B cell (primary cell): ENCODE measurements around the gene WFDC8. TPM values are rescaled to one million over a fixed set of nuclear protein-coding genes. Genes with fewer than 3 reads are reported as not detected.

Source experiments
- ATAC-seq: fragments of 200-7000 bp; cut with Tn5 transposase; one replicate; pipeline ENCODE4 v1.10.0; 2021; ENCODE audit warnings: low read depth, mild to moderate bottlenecking, moderate number of reproducible peaks, moderate library complexity
- CTCF ChIA-PET: fragments of 350-600 bp; sonication (Branson Sonifier 250); formaldehyde crosslinking; loops from one replicate; lab custom pipeline; 2021; ENCODE audit warnings: antibody characterized with exemption, inconsistent platforms; lab: Charles Lee
- POLR2A ChIA-PET: fragments of 350-600 bp; sonication (Branson Sonifier 250); formaldehyde crosslinking; loops from one replicate; lab custom pipeline; 2021; ENCODE audit warnings: antibody characterized with exemption; lab: Charles Lee
- DNase-seq: peaks from one replicate; pipeline ENCODE4 v3.0.0; 2013
- H2AFZ ChIP-seq: 2 replicates; pipeline ENCODE4 v1.6.1; 2012; ENCODE audit warnings: mild to moderate bottlenecking, low read depth, low read length; ENCODE audit not compliant: insufficient read depth, poor library complexity, severe bottlenecking
- H3K27ac ChIP-seq, 2 donors: 1 replicate in 1 of 2; 2 replicates in 1 of 2; pipeline ENCODE4 v1.5.1; 2012 to 2013; ENCODE audit warnings: low read length in 2 of 2, mild to moderate bottlenecking in 2 of 2, moderate library complexity in 1 of 2
- H3K27me3 ChIP-seq, 4 experiments: fragments of 200-600 bp in 1 of 4; sonication (generic) in 1 of 4; replicated peaks in 1 of 4; 1 replicate in 2 of 4; 2 replicates in 2 of 4; pipeline versions ENCODE4 v1.6.1 to v1.7.0; 2013 to 2016; ENCODE audit warnings: low read length in 3 of 4, mild to moderate bottlenecking in 2 of 4, mixed read lengths in 1 of 4, moderate library complexity in 1 of 4; ENCODE audit not compliant: insufficient read depth in 4 of 4, control insufficient read depth in 3 of 4; ENCODE audit errors: control extremely low read depth in 1 of 4
- H3K36me3 ChIP-seq, 2 experiments: replicated peaks in 1 of 2; 1 replicate in 1 of 2; 2 replicates in 1 of 2; pipeline versions ENCODE4 v1.6.1 to v1.7.1; 2013; ENCODE audit warnings: low read length in 1 of 2; ENCODE audit not compliant: insufficient read depth in 2 of 2, control insufficient read depth in 1 of 2; ENCODE audit errors: control extremely low read depth in 1 of 2, extremely low read depth in 1 of 2
- H3K4me1 ChIP-seq, 2 donors: fragments of 200-600 bp in 1 of 2; sonication (generic) in 1 of 2; 1 replicate in 1 of 2; 2 replicates in 1 of 2; pipeline versions ENCODE4 v1.5.1 to v1.6.1; 2013 to 2017; ENCODE audit warnings: low read length in 2 of 2; ENCODE audit not compliant: control insufficient read depth in 2 of 2, insufficient read depth in 2 of 2
- H3K4me2 ChIP-seq: replicated peaks from 2 replicates; pipeline ENCODE3; 2012; ENCODE audit warnings: mild to moderate bottlenecking, low read depth, low read length; ENCODE audit not compliant: poor library complexity, severe bottlenecking
- H3K4me3 ChIP-seq, 5 experiments: fragments of 200-600 bp in 1 of 5; sonication (generic) in 1 of 5; 1 replicate in 3 of 5; 2 replicates in 2 of 5; pipeline versions ENCODE4 v1.5.1 to v1.7.0; 2011 to 2016; ENCODE audit warnings: low read length in 4 of 5, mild to moderate bottlenecking in 4 of 5, low read depth in 2 of 5, control low read depth in 1 of 5, moderate library complexity in 1 of 5; ENCODE audit not compliant: insufficient read depth in 1 of 5; ENCODE audit errors: control extremely low read depth in 1 of 5, extremely low read depth in 1 of 5
- H3K79me2 ChIP-seq: fragments of 200-600 bp; sonication (generic); one replicate; pipeline ENCODE4 v1.6.0; 2016; ENCODE audit warnings: low read length; ENCODE audit not compliant: control insufficient read depth, insufficient read depth
- H3K9ac ChIP-seq: fragments of 200-600 bp; sonication (generic); 2 replicates; pipeline ENCODE4 v1.6.1; 2017; ENCODE audit warnings: mild to moderate bottlenecking, low read length, moderate library complexity
- H3K9me3 ChIP-seq, 3 donors: one replicate each; pipeline versions ENCODE4 v1.6.1 to v1.7.1; 2013; ENCODE audit warnings: low read length in 2 of 3; ENCODE audit not compliant: control insufficient read depth in 2 of 3, insufficient read depth in 1 of 3; ENCODE audit errors: control extremely low read depth in 1 of 3
- H4K20me1 ChIP-seq: 2 replicates; pipeline ENCODE4 v1.6.0; 2012; ENCODE audit warnings: mild to moderate bottlenecking, low read length; ENCODE audit not compliant: insufficient read depth, control insufficient read depth, poor library complexity, severe bottlenecking
- H3K27ac Mint-ChIP-seq: one replicate; pipeline ENCODE4 v1.8.0; 2021; ENCODE audit warnings: mixed read lengths
- H3K27me3 Mint-ChIP-seq: one replicate; pipeline ENCODE4 v1.8.0; 2021; ENCODE audit warnings: mixed read lengths
- H3K4me1 Mint-ChIP-seq: one replicate; pipeline ENCODE4 v1.8.0; 2021; ENCODE audit warnings: mixed read lengths
- H3K4me3 Mint-ChIP-seq: one replicate; pipeline ENCODE4 v1.8.0; 2021; ENCODE audit warnings: mixed read lengths
- H3K9me3 Mint-ChIP-seq: one replicate; pipeline ENCODE4 v1.8.0; 2022; ENCODE audit warnings: mixed read lengths; ENCODE audit not compliant: insufficient read depth
- EZH2 ChIP-seq: IDR thresholded peaks from 2 replicates; pipeline ENCODE4 v1.6.1; 2012; ENCODE audit warnings: borderline replicate concordance, low read depth, mild to moderate bottlenecking, moderate library complexity, low read length; ENCODE audit not compliant: insufficient read depth, poor library complexity, severe bottlenecking
- WGBS: methylation state at CpG from one replicate; pipeline ENCODE4 v1.1.5; 2013; ENCODE audit warnings: missing lambda C conversion rate; ENCODE audit not compliant: insufficient coverage; 5-methylcytosine and 5-hydroxymethylcytosine counted together
- intact Hi-C: fragments of 100-400 bp; cut with micrococcal nuclease; formaldehyde crosslinking; loops from one replicate; pipeline ENCODE4 v1.10.0; 2022
- polyA plus RNA-seq: library from polyadenylated mRNA; depleted of rRNA; stranded (reverse); fragments of >200 nt; gene quantifications from 2 replicates; pipeline ENCODE4 v1.2.3, GENCODE V29; 2012
- total RNA-seq, 2 donors: library from RNA; stranded (reverse); fragments of 120-200 nt in 1 of 2; gene quantifications; 1 replicate in 1 of 2; 2 replicates in 1 of 2; pipeline versions ENCODE4 v1.2.3 to v1.2.4, GENCODE V29; 2013 to 2022
- TF ChIP-seq, protein P1 (sequence below): fragments of 200-600 bp; IDR thresholded peaks from one replicate; pipeline ENCODE4 v1.8.0; 2022; ENCODE audit warnings: antibody characterized with exemption, mild to moderate bottlenecking

The WFDC8 gene
- total and polyA plus RNA-seq, 2 donors (not counting 1 experiment from before 2014, with no cell fraction given): not detected

GRCh38 chr20:45523821-45524220 lies 55.3 kb downstream of the WFDC8 start:
- H3K4me1 ChIP-seq: no peaks in the 10 kb centered on the region
- no peak for DNase-seq
- H3K36me3 ChIP-seq: no peaks in the 10 kb centered on the region
- H3K4me2 ChIP-seq: no peak overlapping the region
- TF ChIP-seq EZH2: no peak
- TF ChIP-seq, protein P1, sequence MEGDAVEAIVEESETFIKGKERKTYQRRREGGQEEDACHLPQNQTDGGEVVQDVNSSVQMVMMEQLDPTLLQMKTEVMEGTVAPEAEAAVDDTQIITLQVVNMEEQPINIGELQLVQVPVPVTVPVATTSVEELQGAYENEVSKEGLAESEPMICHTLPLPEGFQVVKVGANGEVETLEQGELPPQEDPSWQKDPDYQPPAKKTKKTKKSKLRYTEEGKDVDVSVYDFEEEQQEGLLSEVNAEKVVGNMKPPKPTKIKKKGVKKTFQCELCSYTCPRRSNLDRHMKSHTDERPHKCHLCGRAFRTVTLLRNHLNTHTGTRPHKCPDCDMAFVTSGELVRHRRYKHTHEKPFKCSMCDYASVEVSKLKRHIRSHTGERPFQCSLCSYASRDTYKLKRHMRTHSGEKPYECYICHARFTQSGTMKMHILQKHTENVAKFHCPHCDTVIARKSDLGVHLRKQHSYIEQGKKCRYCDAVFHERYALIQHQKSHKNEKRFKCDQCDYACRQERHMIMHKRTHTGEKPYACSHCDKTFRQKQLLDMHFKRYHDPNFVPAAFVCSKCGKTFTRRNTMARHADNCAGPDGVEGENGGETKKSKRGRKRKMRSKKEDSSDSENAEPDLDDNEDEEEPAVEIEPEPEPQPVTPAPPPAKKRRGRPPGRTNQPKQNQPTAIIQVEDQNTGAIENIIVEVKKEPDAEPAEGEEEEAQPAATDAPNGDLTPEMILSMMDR: no peak
- peaks cover 0 to 18% (median 5%) of the 10 kb centered on the region in 4 experiments for H3K27me3 ChIP-seq
- Mint-ChIP-seq H3K4me3 (no peak overlapping the region), H3K27ac (no peak overlapping the region), H3K27me3 (peaks cover 51% of the 10 kb centered on the region), H3K9me3 (no peaks in the 10 kb centered on the region), H3K4me1 (no peaks in the 10 kb centered on the region)
- H3K4me3 ChIP-seq: no peak overlapping the region
- H3K27ac ChIP-seq: no peak overlapping the region
- H3K9ac ChIP-seq: no peak overlapping the region
- POLR2A ChIA-PET: no interaction called here
- H4K20me1 ChIP-seq: no peaks in the 10 kb centered on the region
- no peak for ATAC-seq
- H2AFZ ChIP-seq: no peak overlapping the region
- no CpG with 5 or more reads among the region's 1 CpG for WGBS
- intact Hi-C loops: no loop called here
- CTCF ChIA-PET: interaction anchor here (1.5 kb wide), 1 partner anchor 9 kb away, joined by 3 read pairs; no protein-coding TSS in a partner anchor
- H3K9me3 ChIP-seq: no peaks in the 10 kb centered on the region
- no peaks in the 10 kb centered on the region for H3K79me2 ChIP-seq

DNA sequence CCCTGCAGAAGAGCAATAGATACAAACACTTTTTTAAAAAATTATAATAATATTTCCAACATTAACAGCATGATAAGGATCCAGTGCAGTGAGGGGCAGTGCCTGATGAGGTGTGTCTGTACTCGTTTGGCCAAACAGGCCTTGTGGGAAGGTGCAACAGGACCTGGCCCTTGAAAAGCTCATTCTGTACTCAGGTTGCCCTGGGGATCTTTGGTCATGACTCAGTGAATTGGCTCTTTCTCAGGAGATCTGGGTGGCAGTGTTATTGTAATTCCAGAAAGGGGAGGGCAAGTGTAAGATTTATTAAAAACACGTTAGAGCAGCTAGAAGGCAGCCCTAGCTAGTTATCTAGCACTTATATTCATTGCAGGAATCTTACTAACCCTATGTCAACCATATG lies 60.8 kb downstream of the WFDC8 start:
- H3K9me3 Mint-ChIP-seq: no peaks in the 10 kb centered on the region
- ChIA-PET CTCF (no interaction called here), POLR2A (no interaction called here)
- H3K9me3 ChIP-seq: no peaks in the 10 kb centered on the region
- WGBS: 82% methylated on average over 1 of the region's 2 CpGs
- TF ChIP-seq, protein P1: no peak
- TF ChIP-seq EZH2: no peak
- H3K4me1 ChIP-seq: no peaks in the 10 kb centered on the region
- no peaks in the 10 kb centered on the region for H3K79me2 ChIP-seq
- intact Hi-C loops: no loop called here
- no peak overlapping the region for H3K9ac ChIP-seq
- H3K4me3 ChIP-seq: no peak overlapping the region
- peaks cover 43% of the 10 kb centered on the region for H3K27me3 Mint-ChIP-seq
- H2AFZ ChIP-seq: no peak overlapping the region
- no peak for DNase-seq
- no peak overlapping the region for H3K4me2 ChIP-seq
- H3K27ac Mint-ChIP-seq: no peak overlapping the region
- no peak overlapping the region for H3K4me3 Mint-ChIP-seq
- peaks cover 0 to 13% (median 5%) of the 10 kb centered on the region in 4 experiments for H3K27me3 ChIP-seq
- no peaks in the 10 kb centered on the region for H4K20me1 ChIP-seq
- no peak overlapping the region for H3K27ac ChIP-seq
- no peaks in the 10 kb centered on the region for H3K36me3 ChIP-seq
- no peak for ATAC-seq
- H3K4me1 Mint-ChIP-seq: no peaks in the 10 kb centered on the region
